Amniotic epithelial cell (primary cell): Measurements from ENCODE around the gene ANKRD1.
A peak's percentile ranks its signal among the peaks of the same experiment; 100 is the strongest.
"Not testable (repeated sequence)": the region's sequence is repeated elsewhere in the genome, so short reads cannot be mapped to it uniquely, and the experiment has no call there.

Experiments
- DNase-seq: peaks from one replicate; pipeline ENCODE4 v3.0.0-alpha.2; 2010; ENCODE audit warnings: low read depth

Gene ANKRD1

DNA sequence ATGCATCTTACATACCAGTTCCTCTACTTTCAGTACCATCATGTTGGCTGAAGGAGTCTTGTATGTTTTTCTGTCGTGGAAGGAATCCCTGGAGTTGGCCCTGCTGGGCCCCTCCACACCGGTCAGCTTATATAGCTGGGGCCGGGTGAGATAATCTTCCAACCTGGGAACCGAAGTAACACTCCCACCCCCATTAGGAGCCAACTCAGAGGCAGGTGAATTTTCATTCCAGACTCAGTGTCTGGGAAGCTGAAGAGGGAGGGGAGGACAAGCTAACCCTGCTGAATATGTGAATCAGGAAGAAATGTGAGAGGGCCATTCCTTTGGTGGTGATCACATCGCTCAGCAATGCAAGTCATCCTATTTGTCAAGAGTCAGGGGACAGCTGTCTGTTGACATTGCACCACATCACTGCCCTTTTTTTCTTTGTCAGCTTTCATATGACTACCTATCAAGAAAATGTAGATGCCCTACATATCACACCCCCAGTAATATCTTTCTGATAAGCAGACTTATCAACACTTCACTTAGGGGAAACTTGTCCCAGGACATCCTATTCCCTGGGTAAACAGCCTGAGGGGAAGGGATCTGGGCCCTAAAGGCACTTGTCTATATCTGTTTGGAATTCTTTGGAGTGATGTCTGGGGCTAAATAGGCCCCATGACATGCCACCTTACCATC lies at the start of gene ANKRD1:
TSS of gene ANKRD1 (minus strand) at position 102 of the 681 bp plus-strand sequence. CDS start at position 42, 60 bp downstream.
- peak; percentile 92 for DNase-seq

DNA sequence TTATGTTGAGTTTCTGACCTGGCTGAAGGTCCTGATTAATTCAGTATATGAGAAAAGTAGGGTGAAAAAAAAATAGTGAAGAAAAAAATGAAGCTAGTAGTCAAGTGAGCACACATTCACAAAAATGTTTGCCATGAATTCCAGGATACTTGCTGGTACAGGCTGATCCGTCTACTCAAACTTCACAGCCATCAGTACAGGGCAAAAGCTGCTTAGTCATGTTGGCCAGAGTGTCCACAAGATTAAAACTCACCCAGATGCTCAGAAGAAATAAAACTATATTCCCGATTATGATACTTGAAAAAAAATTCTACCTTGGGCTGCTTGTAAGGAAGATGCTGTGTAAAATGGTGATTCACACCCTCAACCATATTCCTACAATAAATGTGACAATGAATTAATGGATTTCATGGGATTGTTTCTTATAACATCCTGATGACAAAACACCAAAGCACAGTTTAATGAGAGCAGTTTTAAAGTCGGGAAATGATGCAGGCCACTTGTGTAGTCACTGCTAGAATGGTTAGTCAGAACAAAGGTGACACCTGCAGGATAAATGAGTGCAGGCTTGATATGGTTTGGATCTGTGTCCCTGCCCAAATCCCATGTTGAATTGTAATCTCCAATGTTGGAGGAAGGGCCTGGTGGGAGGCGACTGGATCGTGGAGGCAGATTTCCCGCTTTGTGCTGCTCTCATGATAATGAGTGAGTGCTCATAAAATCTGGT lies 49.2 kb upstream of the ANKRD1 start:
- DNase-seq = peak; percentile 84

DNA sequence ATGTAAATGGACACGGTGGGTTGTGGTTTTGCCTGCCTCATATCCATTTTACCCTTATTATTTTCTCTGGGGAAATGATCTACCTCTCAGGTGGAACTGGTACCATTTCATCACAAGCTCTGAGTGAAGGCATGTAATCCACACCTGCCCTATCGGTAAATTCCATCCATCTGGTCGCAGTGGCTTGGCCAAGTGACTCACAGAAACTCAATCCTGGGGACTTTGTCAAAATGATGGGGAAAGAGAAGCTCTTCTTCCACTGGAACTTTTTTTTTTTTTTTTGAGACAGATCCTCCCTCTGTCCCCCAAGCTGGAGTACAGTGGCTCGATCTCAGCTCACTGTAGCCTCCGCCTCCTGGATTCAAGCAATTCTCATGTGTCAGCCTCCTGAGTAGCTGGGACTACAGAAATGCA lies 48.2 kb upstream of the ANKRD1 start:
- no peak for DNase-seq

- peak; percentile 94 for DNase-seq
These were observed 47.6 kb upstream of the ANKRD1 start for GRCh38 chr10:90968328-90969081.

DNA sequence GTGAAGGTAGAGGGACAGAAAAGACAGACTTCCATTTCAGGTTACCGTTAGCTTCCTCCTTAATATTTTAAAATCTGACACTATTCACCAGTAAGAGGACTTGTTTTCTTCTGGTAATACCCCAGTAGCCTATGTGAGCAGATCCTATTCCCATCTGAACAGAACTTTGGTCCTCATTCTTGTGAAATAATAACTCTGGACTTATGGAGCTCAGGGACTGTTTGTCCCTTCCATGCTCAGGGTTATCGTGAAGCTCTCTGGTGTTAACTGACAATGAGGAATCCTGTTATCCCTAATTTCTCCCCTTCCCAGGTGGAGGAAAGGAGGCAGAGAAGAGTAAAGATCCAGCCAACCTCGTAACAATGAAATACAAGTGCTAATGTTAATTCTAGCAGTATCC lies 47.0 kb upstream of the ANKRD1 start:
- no peak for DNase-seq

DNA sequence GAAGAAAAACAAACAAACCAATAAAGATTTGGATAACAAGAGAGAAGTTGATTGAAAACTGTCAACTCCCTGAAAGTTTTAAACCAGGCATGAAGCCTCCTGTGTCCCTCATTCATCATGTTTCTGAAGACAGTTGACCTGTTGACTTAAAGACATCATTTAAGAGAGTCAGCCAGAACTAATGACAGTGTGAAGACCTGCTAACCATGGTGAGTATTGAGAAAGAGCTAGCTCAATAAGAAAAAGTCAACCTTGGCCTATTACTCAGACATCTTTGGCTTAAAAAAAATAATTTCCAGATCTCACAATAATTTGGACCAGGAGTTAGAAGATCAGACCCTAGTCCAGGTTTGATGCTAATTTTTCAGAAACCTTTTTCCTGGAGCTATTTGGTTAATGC lies 45.3 kb upstream of the ANKRD1 start:
- no peak for DNase-seq

- no peak for DNase-seq
These were observed 44.8 kb upstream of the ANKRD1 start for GRCh38 chr10:90965720-90966119.

GRCh38 chr10:90964781-90965465 lies 44.0 kb upstream of the ANKRD1 start:
- DNase-seq = no peak

- DNase-seq = no peak
These were observed 42.4 kb upstream of the ANKRD1 start for GRCh38 chr10:90963331-90963730.

DNA sequence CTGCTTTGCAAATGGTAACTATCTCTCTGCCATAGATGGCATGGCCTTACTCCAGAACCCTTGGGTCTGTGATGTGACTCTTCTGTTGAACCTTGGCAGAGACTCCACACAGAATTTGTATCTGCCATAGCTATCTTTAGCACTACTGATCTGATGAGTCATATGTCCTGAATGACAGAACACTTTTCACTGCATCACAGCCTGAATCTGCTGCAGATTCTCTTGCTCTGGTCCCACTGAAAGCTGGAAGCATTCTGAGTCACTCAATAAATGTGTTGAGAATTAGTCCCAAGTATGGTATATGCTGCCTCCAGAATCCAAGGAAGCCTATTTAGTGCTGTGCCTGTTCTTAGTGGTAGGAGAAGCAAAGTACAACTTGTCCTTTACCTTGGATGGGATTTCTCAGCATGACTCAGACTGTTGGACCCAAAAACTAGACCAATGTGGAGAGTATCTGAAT lies 39.5 kb upstream of the ANKRD1 start:
- peak; percentile 86 for DNase-seq

GRCh38 chr10:90959826-90960225 lies 38.9 kb upstream of the ANKRD1 start:
- DNase-seq = no peak

- DNase-seq = no peak
These were observed 37.9 kb upstream of the ANKRD1 start for GRCh38 chr10:90958781-90959180.

DNA sequence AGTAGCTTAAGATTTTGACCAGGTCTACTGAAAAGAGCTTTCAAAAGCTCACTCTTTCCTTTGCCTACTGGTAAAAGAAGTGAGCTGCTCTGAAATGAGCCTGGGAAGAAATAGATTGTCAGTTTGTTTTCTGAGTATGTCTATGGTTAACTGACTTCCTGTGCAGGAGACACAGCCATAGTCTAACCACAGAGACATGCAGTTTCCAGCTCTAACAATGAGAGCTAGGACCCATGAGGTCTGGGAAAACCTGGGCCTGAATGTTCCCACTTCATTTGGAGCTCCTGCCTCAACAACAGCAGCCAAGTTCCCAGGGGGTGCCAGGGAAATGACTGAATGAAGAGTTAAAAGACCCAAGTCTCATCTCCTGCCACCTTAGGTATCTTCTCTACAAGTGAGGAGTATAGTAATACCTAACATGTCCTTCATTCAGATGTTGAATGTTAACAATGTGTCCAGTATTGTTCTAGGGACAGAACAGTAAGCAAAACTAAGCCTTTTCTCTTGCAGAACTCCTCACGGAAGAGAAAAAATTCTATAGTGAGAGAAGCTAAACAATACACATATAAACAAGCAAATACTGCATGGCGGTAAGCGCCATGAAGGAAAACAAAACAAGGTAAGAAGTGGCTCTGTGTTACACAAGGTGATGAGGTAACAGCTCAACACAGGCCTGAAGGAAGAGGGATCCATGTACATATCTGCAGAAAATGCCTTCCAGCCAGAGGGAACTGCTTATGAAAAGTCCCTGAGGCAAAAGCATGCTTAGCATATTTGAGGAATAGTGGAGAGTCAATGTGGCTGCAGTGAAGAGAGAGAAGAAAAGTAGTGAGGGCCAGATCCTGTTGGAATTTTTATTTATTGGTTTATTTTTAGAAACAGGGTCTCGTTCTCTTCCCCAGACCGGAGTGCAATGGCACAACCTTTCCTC lies 26.4 kb upstream of the ANKRD1 start:
- DNase-seq = no peak

GRCh38 chr10:90945491-90946070 lies 24.7 kb upstream of the ANKRD1 start:
- peak; percentile 55 for DNase-seq

- DNase-seq = no peak
These were observed 23.9 kb upstream of the ANKRD1 start for GRCh38 chr10:90944749-90945148.

DNA sequence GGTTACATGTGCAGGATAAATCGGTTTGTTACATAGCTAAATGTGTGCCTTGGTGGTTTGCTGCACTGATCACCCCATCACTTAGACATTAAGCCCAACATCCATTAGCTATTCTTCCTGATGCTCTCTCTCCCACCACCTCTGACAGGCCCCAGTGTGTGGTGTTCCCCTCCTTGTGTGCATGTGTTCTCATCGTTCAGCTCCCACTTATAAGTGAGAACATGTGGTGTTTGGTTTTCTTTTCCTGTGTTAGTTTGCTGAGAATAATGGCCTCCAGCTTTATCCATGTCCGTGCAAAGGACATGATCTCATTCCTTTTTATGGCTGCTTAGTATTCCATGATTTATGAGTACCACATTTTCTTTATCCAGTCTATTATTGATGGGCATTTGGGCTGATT lies 22.1 kb upstream of the ANKRD1 start:
- not testable (repeated sequence) for DNase-seq

- DNase-seq = no peak
These were observed 18.8 kb upstream of the ANKRD1 start for GRCh38 chr10:90939648-90940047.

GRCh38 chr10:90939116-90939515 lies 18.2 kb upstream of the ANKRD1 start:
- no peak for DNase-seq

DNA sequence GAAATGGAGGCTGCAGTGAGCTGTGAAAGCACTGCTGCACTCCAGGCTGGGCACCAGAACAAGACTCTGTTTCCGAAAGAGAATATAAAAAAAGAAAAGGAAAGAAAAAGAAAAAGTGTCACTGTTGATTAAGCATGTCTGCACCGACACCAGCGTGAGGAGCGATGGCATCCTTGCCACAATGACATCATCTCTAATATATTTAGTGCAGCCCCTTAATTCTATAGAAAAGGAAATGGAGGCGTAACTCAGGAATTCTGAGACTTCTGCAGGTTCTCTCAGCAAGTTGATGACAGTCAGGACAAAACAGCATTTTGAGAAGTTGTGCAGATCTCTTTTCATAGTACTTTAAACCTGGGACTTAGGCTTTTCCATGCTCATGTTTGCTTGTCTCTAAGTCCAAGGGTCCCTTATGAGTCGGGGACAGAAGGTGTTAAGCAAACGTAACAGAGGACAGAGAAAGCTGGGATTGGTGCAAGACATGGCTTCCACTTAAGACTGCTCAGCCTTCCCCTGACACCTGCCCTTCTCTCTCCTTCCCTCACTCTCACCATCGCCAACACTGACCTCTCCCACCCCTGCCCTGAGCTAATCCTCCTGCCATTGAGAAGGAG lies 16.9 kb upstream of the ANKRD1 start:
- DNase-seq = no peak

GRCh38 chr10:90936276-90936659 lies 15.4 kb upstream of the ANKRD1 start:
- DNase-seq = no peak
